Cortex of kidney (tissue), 1 donor: ENCODE data around the gene BAZ1B.
"Not testable (repeated sequence)": the region's sequence is repeated elsewhere in the genome, so short reads cannot be mapped to it uniquely, and the experiment has no call there.

Experiments used
- DNase-seq: peaks from one replicate; lab custom pipeline; 2025; lab: John Stamatoyannopoulos, UW

Gene BAZ1B

GRCh38 chr7:73504920-73505319, 17.2 kb downstream of the BAZ1B start:
- DNase-seq: no peak

GRCh38 chr7:73504017-73504416, 18.1 kb downstream of the BAZ1B start:
- DNase-seq: no peak

DNA sequence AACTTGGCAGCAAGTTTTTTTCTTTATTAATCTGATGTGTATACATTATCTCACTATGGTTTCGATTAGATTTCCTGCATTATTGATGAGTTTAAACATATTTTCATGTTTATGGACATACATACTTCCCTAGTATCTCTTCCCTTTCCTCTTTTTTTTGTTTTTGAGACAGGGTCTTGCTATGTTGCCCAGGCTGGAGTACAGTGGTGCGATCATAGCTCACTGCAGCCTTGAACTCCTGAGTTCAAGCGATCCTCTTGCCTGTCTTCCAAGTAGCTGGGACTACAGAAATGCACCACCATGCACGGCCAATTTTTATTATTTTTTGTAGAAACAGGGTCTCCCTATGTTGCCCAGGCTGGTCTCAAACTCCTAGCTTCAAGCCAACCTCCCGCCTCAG, 18.9 kb downstream of the BAZ1B start:
- no peak for DNase-seq

DNA sequence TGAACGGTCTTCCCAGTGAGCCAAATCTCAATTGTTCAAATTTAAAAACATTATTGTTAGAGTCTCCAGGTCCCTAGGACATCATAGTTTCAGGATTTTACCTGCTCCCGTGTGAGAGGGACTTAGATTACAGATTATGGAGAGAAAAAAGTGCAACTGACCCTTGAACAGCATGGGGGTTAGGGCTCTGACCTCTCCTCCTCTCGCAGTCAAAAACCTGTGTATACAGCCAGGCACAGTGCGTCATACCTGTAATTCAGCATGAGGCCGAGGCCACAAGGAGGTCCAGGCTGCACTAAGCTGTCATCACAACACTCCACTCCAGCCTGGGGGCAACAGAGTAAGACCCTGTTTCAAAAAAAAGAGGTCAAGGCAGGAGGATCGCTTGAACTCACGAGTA, 25.5 kb downstream of the BAZ1B start:
- DNase-seq: no peak

GRCh38 chr7:73495507-73495906, 26.6 kb downstream of the BAZ1B start:
- not testable (repeated sequence) for DNase-seq

DNA sequence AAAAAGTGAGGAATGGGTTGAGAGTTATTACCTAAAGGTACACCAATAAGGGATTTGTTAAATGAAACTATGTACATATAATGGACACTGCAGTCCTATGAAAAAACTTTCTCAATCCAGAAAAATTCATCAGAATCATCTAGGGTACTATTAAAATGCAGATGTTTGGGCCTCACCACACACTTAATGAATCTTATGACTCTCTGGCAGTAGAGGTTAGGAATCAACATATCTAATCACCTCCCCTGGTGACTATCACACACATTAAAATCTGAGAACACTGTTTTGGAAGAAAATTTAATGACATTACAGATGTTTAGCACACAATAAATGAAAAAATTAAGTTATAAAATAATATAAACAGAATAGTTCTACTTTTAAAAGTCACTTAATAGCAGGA, 32.1 kb downstream of the BAZ1B start:
- DNase-seq: no peak

- DNase-seq: no peak
Measured at GRCh38 chr7:73487486-73487885, 34.6 kb downstream of the BAZ1B start.

- DNase-seq: no peak
Measured at GRCh38 chr7:73483171-73483570, 38.9 kb downstream of the BAZ1B start.

DNA sequence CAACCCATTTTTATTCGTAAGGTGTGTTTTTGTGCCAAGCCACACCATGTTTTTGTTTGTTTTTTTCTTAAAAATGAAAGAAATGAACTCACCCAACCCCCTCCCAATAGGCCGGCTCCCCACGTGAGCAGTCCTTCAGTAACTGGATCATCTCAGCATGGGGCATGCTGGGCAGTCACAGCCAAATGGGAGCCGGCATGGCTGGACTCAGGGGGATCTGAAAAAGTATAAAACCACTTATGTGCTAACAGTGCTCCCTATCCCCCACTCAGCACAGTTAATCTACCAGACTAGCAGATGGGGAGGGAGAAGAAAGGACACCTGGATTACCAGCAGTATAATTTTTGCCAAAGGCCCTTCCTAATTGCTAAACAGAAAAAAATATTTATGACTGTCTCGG, 39.3 kb downstream of the BAZ1B start:
- no peak for DNase-seq

- DNase-seq: not testable (repeated sequence)
Measured at GRCh38 chr7:73481521-73481920, 40.6 kb downstream of the BAZ1B start.

DNA sequence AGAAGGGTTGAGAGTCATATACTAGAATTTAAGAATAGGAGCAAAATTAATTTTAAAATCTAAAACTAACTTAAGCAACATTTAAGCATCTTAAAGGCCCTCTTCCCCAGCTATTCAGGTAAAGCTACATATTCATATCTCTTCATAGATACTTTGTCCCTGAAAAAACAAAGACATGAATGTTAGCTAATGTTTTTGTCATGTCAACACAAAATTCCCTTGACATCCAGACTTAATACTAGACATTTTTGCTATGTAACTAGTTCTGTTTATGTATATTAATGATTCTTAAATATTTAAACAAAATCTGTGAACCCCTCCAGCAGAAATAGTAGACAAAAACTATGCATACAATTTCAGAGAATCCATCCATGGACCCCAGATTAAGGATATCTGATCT, 43.5 kb downstream of the BAZ1B start:
- DNase-seq: no peak

GRCh38 chr7:73477376-73477775, 44.7 kb downstream of the BAZ1B start:
- DNase-seq: no peak

DNA sequence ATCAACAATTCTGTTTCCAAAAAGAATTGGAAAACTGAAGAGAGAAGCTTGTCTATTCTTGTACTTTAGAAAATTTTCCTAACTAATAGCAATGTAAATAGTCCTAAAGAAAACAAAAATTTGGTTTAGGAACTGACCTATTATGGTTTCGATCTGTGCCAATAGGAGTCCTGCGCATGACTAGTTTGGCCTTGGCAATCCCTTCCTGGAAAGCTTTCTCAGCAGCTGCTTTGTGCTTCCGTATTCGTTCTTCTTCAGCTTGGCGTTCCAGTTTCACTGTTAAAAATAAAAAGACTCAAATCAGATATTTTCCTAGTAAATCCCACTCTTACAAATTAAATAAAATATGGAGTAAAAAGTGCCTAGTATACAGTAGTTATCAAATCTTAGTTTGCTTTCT, 51.9 kb downstream of the BAZ1B start:
- no peak for DNase-seq

GRCh38 chr7:73467046-73467445, 55.0 kb downstream of the BAZ1B start:
- DNase-seq: not testable (repeated sequence)

GRCh38 chr7:73466112-73466511, 56.0 kb downstream of the BAZ1B start:
- no peak for DNase-seq

GRCh38 chr7:73463966-73464365, 58.1 kb downstream of the BAZ1B start:
- DNase-seq: no peak

- no peak for DNase-seq
Measured at GRCh38 chr7:73463260-73463659, 58.8 kb downstream of the BAZ1B start.

DNA sequence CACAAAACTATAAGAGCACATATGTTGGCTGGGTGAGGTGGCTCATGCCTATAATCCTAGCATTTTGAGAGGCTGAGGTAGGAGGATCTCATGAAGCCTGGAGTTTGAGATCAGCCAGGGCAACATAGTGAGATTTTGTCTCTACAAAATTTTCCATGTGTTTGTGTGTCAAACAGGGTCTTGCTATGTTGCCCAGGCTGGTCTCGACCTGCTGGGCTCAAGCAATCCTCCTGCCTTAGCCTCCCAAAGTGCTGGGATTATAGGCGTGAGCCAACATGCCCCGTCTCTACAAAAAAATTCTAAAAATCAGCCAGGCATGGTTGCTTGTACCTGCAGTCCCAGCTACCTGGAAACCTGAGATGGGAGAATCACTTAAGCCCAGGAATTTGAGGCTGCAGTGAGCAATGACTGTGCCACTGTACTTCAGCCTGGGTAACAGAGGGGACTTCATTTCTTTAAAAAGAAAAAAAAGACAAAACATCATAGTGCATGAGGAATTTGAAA, 60.3 kb downstream of the BAZ1B start:
- DNase-seq: no peak

DNA sequence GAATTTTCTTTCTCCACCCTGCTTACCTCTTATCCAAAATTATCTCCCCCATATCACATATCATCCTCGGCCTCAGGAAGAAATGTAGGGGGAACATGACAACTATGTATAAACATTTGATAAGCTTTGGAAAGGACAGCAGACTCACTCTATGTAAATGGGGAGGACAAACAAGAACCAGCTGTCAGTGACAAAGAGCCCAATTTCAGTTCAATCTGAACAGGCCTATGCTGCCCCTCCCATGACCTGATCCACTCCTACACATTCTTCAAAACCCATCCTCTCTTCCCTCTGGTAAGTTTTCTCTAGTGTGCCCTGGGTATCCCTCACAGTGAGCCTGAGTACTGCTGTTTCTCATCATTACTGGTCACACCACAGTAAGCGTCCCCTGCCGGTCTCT, 67.7 kb downstream of the BAZ1B start:
- DNase-seq: no peak

DNA sequence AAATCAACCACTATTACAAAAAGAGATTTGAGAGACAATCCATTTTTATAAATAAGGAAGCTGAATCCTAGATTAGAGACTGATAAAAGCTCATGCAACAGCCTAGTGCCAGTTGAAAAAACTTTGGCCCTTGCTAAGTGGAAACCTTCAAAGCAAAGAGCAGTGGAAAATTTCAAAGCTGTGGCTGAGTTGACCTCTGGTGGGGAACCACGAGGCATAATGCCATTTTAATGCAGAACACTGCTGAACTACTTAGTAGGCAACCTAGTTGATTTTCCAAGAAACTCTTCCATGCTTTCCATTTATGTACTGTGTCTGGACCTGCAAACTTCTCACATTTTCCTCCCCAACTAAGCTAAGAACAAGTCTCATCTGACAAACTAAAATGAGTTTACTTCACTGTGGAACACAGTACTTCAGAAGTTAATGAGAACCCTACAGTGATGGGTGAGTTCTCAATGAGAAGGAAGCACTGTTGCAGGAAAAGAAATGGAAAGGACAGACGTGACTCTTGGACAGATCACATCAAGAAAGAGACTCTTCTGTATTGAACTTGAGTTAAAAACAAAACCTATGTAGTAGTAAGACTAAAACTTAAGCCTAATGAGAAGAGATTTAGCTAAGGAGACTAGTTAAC, 69.0 kb downstream of the BAZ1B start:
- no peak for DNase-seq

DNA sequence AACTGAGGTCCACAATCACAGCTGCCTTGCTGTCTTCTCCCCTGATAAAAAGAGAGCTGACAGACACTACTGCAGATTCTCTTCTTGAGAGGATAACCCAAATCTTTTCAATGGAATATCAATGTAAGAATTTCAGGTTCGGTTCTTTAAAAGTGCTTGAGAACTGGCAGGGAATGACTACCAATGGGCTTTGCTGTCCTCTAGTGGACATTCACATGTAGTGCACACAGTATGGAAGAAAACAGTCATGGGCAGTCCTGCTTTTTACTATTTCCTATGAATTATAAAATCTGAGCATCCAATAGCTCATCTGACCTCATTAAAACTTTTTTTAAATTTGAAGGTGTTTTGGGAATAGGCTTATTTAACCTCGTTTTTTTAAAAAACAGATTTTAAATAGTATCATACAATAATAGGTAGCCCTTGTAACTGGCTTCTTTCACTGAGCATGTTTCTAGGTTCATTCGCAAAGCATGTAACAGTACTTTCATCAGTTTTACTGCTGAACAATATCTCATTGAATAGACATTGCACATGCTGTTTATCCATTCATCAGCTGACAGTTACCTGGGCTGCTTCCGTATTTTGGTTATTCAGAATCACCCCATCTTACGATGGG, 70.2 kb downstream of the BAZ1B start:
- DNase-seq: no peak

DNA sequence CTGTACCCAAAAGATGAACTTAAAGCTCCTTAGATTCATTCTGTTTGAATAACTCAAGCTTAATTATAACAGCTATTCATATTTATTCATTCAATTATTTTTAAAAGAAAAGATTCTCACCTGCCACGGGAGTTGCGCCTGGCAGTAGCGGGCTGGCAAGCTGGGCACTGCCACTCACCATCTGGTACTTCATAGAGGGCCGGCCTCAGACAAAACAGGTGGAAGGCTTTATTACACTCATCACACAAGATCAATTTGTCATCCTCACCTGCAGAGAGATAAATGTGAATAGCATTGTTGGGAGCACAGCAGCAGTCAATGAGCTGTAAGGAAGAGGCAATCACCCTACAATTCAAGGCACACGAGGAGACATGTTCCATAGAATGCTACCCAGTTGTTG, 72.7 kb downstream of the BAZ1B start:
- no peak for DNase-seq

- no peak for DNase-seq
Measured at GRCh38 chr7:73448609-73449008, 73.5 kb downstream of the BAZ1B start.
